ENCODE measurements around the gene KRT33B. TPM values are rescaled to one million over a fixed set of nuclear protein-coding genes. Genes with fewer than 3 reads are reported as not detected.
A peak's percentile ranks its signal among the peaks of the same experiment; 100 is the strongest.

Gene KRT33B
- 0.18 and 0.28 TPM in 2 replicates for total RNA-seq (2012; rRNA removed)
- polyA plus RNA-seq (2012; rRNA removed): 0.14 and 0.22 TPM in 2 replicates
- polyA plus RNA-seq (2012; cell fraction: cytosol; rRNA removed): 0.19 and 0.22 TPM in 2 replicates
- 0.25 TPM in 1 of 2 replicates, not detected in the other for polyA plus RNA-seq (2012; cell fraction: nucleus; rRNA removed; ENCODE audit: low replicate concordance)
- not detected for Bru-seq, nascent RNA
- not detected for BruChase-seq, experiment 1, labeled RNA remaining after a 6-hour chase
- not detected for BruChase-seq, experiment 2, labeled RNA remaining after a 2-hour chase
- long read RNA-seq: 0 reads

DNA sequence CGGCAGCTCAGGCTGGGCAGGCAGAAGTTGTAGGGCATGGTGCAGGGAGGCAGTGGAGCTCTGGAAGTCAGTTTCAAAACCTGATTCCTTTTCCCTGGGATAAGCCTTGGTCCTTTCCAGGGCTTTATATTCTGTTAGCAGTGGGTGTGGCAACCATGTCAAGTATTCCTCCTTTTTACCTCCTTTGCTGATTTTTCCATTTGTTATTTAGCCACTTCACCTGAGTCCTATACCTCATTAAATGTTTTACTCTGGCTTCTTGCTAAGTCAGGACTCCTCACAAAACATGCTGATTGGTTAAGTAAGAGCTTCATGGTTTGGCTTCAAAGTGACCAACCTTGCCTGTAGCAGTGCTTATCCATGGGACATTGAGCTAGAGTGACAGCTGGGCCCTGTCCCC lies at the start of gene KRT33B:
TSS of gene KRT33B (minus strand) at position 101 of the 400 bp plus-strand sequence. CDS start at position 38, 63 bp downstream.
- no CpG with 5 or more reads among the region's 1 CpG for WGBS, 2 experiments (ENCODE audit: extremely low coverage in 2 of 2, insufficient read length in 1 of 2)
- 0 out of 2 replicates have a peak within 1 kb of the TSS, but pooled peaks have one; percentile 52 for H2AK5ac ChIP-seq (ENCODE audit: low read depth, low read length)
- ATAC-seq (ENCODE audit: low read depth) (no peak), DNase-seq (no peak)
- H3K9me1 ChIP-seq (ENCODE audit: insufficient read depth, low read length): no peaks in the 10 kb centered on the region
- no peak within 1 kb of the TSS for H3K4me3 ChIP-seq (ENCODE audit: insufficient read depth, low read depth, low read length)
- 0 out of 2 replicates have a peak within 1 kb of the TSS, but pooled peaks have one; percentile 39 for H4K91ac ChIP-seq (ENCODE audit: insufficient read depth, low read depth, low read length)
- H2BK15ac ChIP-seq (ENCODE audit: low read depth, low read length): peak within 1 kb of the TSS; percentile 46; the same call in 2 of the 3 replicates
- 0 out of 4 replicates have a peak within 1 kb of the TSS, but pooled peaks of 1 of the 2 experiments have one; percentile 3 for H4K8ac ChIP-seq (ENCODE audit: low read depth in 2 of 2, low read length in 2 of 2)
- dilution Hi-C loops (cut with HindIII; ENCODE audit: low sequenced_read_pairs, unreplicated experiment): no loop called here
- TF ChIP-seq POLR2A (IDR thresholded peaks at IDR 0.05; ENCODE audit: low read depth, low read length) (no peak), CEBPB (IDR thresholded peaks at IDR 0.05; ENCODE audit: low read depth, low read length) (no peak), NFE2L2 (IDR thresholded peaks at IDR 0.05; ENCODE audit: low read depth, low read length) (no peak), MAZ (IDR thresholded peaks at IDR 0.05; ENCODE audit: borderline replicate concordance, low read depth, low read length) (no peak), RAD21 (IDR thresholded peaks at IDR 0.05; ENCODE audit: low read length) (no peak)
- TF ChIP-seq, protein P1, sequence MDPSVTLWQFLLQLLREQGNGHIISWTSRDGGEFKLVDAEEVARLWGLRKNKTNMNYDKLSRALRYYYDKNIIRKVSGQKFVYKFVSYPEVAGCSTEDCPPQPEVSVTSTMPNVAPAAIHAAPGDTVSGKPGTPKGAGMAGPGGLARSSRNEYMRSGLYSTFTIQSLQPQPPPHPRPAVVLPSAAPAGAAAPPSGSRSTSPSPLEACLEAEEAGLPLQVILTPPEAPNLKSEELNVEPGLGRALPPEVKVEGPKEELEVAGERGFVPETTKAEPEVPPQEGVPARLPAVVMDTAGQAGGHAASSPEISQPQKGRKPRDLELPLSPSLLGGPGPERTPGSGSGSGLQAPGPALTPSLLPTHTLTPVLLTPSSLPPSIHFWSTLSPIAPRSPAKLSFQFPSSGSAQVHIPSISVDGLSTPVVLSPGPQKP (IDR thresholded peaks at IDR 0.05; ENCODE audit: borderline replicate concordance, low read depth, low read length): no peak
- TF ChIP-seq, protein P2, sequence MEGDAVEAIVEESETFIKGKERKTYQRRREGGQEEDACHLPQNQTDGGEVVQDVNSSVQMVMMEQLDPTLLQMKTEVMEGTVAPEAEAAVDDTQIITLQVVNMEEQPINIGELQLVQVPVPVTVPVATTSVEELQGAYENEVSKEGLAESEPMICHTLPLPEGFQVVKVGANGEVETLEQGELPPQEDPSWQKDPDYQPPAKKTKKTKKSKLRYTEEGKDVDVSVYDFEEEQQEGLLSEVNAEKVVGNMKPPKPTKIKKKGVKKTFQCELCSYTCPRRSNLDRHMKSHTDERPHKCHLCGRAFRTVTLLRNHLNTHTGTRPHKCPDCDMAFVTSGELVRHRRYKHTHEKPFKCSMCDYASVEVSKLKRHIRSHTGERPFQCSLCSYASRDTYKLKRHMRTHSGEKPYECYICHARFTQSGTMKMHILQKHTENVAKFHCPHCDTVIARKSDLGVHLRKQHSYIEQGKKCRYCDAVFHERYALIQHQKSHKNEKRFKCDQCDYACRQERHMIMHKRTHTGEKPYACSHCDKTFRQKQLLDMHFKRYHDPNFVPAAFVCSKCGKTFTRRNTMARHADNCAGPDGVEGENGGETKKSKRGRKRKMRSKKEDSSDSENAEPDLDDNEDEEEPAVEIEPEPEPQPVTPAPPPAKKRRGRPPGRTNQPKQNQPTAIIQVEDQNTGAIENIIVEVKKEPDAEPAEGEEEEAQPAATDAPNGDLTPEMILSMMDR (conservative IDR thresholded peaks at IDR 0.05; ENCODE audit: low read depth, low read length): no peak
- H4K20me1 ChIP-seq (ENCODE audit: insufficient read depth, low read length): no peaks in the 10 kb centered on the region
- H3K9ac ChIP-seq (ENCODE audit: low read depth, low read length): no peak within 1 kb of the TSS
- H2BK5ac ChIP-seq (ENCODE audit: low read depth, low read length, poor library complexity, severe bottlenecking): no peak within 1 kb of the TSS
- no peak within 1 kb of the TSS for H3K27ac ChIP-seq (ENCODE audit: insufficient read depth, low read length)
- no peak within 1 kb of the TSS for H3K56ac ChIP-seq (ENCODE audit: extremely low read depth, insufficient read depth, low read length)
- H3K4me2 ChIP-seq (ENCODE audit: low read depth, low read length): no peak within 1 kb of the TSS
- no peaks in the 10 kb centered on the region for H3K36me3 ChIP-seq (ENCODE audit: control insufficient read depth, insufficient read depth, low read length)
- ChIA-PET POLR2A (ENCODE audit: unreplicated experiment) (no interaction called here), CTCF (no interaction called here)
- in situ Hi-C loops (cut with MboI; ENCODE audit: low sequenced_read_pairs): loop anchor here (10.0 kb wide), 1 partner anchor 55 kb away; the partner anchor contains the start of gene KRTAP17-1
- no peak within 1 kb of the TSS for H4K5ac ChIP-seq (ENCODE audit: low read depth, low read length)
- H3K9me3 ChIP-seq (ENCODE audit: control insufficient read depth, insufficient read depth, low read length): peaks cover 4% of the 10 kb centered on the region; the same call in 1 of the 2 replicates
- no peak within 1 kb of the TSS; the same call in 1 of the 2 replicates for H3K4ac ChIP-seq (ENCODE audit: low read depth, low read length)
- BruUV-seq (replicated peaks): no TSS peak
- no peak within 1 kb of the TSS for H3K14ac ChIP-seq (replicated peaks; ENCODE audit: low read depth, low read length)
- peak within 1 kb of the TSS; percentile 58; the same call in 1 of the 2 replicates for H2BK20ac ChIP-seq (ENCODE audit: low read depth, low read length)
- H2AK9ac ChIP-seq (replicated peaks; ENCODE audit: low read depth, low read length, poor library complexity): no peak within 1 kb of the TSS
- no peaks in the 10 kb centered on the region for H3K79me1 ChIP-seq (ENCODE audit: low read depth in 1 of 2, low read length in 2 of 2)
- intact Hi-C loops (cut with micrococcal nuclease): no loop called here
- no peak within 1 kb of the TSS for H2AFZ ChIP-seq (replicated peaks; ENCODE audit: low read length, poor library complexity)
- H2BK120ac ChIP-seq (ENCODE audit: low read depth, low read length): no peak within 1 kb of the TSS; the same call in 1 of the 2 replicates
- no peaks in the 10 kb centered on the region for H3K27me3 ChIP-seq (ENCODE audit: control insufficient read depth, insufficient read depth, low read length)
- H3K23ac ChIP-seq (ENCODE audit: low read depth, low read length): no peak within 1 kb of the TSS
- H3K4me1 ChIP-seq (ENCODE audit: control insufficient read depth, insufficient read depth, low read length): peaks cover 8% of the 10 kb centered on the region; the same call in 1 of the 2 replicates
- H3K18ac ChIP-seq (ENCODE audit: low read depth, low read length): no peak within 1 kb of the TSS; the same call in 1 of the 2 replicates

All from IMR-90 (cell line).